Heart left ventricle (tissue), 13 donors: ENCODE measurements around the gene ELANE.

Experiments used
- CTCF ChIP-seq, 12 donors: fragments of 200-600 bp; sonication (generic) in 4 of 12; IDR thresholded peaks; one replicate each; pipeline versions ENCODE4 v1.5.0 to v1.8.0; 2018 to 2022; ENCODE audit warnings: antibody characterized with exemption in 12 of 12, mild to moderate bottlenecking in 5 of 12
- POLR2A ChIP-seq, 2 donors: fragments of 450-650 bp; IDR thresholded peaks; one replicate each; pipeline ENCODE4 v1.6.1; 2017; ENCODE audit warnings: antibody characterized with exemption in 2 of 2, mild to moderate bottlenecking in 2 of 2, moderate library complexity in 2 of 2
- donor health status: ischemic (EF 13 %, LVEDD 7.1; RV severe dilation, severe dysfunction).
- donor health status: DM: no; HTN: yes; CAD: no.
- donor health status: DM: no; HTN: no; CAD: no.
- donor health status: ischemic (EF 25% LVEDD 6.9; RV normal size, moderate dysfunction).
- donor health status: ischemic (EF 25% LVEDD 5.7; RV mildly dilated, moderate dysfunction).
- donor health status: ischemic (EF 35%, LVEDD 5.7; RV mildly dilated, moderate dysfunction).
- donor health status: nonischemic (EF 11% LVEDD 7.7; RV severe dilation, severe dysfunction).
- donor health status: DM: yes; HTN: yes; CAD: no.
- donor health status: PGD.
- donor health status: ischemic (EF 29% LVEDD 5.4; RV normal size, mild dysfunction).
- donor health status: nonischemic (EF 23%, LVEDD 6.1; RV moderate dilation, normal function).

DNA sequence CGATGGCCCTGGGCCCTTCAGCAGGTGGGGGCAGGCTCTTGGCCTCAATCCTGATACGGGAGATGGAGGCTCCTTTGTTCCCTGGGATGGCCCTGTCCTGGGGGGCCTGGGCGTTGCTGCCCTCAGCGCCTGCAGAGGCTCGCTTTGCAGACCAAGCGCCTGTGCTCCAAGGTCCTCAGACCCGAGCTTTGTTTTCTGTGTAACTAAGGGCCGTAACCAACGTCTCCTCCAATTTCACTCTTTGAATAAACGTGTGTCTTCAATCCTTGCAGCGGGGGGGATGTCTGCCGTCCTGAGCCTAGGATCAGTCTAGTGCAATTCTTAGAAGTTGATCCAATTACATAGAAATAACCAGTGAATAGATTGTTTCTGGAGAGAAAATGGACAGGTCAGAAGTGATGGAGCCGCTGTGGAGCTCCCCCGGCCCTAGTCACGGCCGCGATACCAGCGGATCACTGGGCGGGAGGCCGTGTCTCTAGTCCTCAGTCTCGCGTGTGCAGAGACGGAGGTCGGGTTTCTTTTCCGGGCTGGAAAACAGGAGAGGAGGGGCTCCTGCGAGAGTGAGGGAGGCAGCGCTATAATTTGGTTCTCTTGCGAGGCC is 49.5 kb upstream of the ELANE start:
- TF ChIP-seq CTCF (IDR thresholded peaks at IDR 0.05) (no peak), POLR2A (IDR thresholded peaks at IDR 0.05) (no peak)
